Right cardiac atrium (tissue), 5 donors: ENCODE measurements around the gene DNM2. TPM values are rescaled to one million over a fixed set of nuclear protein-coding genes. Genes with fewer than 3 reads are reported as not detected.

ENCODE experiments used
- ATAC-seq, 2 donors: fragments of 200-7000 bp; cut with Tn5 transposase; one replicate each; pipeline versions ENCODE4 v1.8.0 to v1.9.1; 2020; ENCODE audit warnings: moderate library complexity in 2 of 2, mild to moderate bottlenecking in 1 of 2
- DNase-seq, 3 donors: peaks; one replicate each; pipeline ENCODE4 v3.0.0-alpha.2; 2020
- H3K27ac ChIP-seq: one replicate; pipeline ENCODE4 v1.5.1; 2013; ENCODE audit warnings: mild to moderate bottlenecking, low read length, control low read depth, moderate library complexity
- H3K27me3 ChIP-seq: one replicate; pipeline ENCODE4 v1.6.1; 2013; ENCODE audit not compliant: control insufficient read depth, insufficient read depth
- H3K4me1 ChIP-seq: one replicate; pipeline ENCODE4 v1.6.1; 2013; ENCODE audit warnings: low read length; ENCODE audit not compliant: control insufficient read depth, insufficient read depth
- H3K4me3 ChIP-seq: one replicate; pipeline ENCODE4 v1.5.1; 2013; ENCODE audit warnings: low read length, control low read depth
- H3K9me3 ChIP-seq: one replicate; pipeline ENCODE4 v1.6.1; 2013; ENCODE audit warnings: low read length; ENCODE audit not compliant: control insufficient read depth
- WGBS: extraction: QIAGEN DNeasy Blood & Tissue Kit; methylation state at CpG from one replicate; pipeline ENCODE4 v1.1.7; 2013; 5-methylcytosine and 5-hydroxymethylcytosine counted together
- intact Hi-C, 4 donors: fragments of 100-400 bp; cut with DNase I; formaldehyde crosslinking; loops; one replicate each; pipeline versions ENCODE4 v1.11.0 to v1.14.0; 2022 to 2023
- polyA plus RNA-seq: library from polyadenylated mRNA; stranded (reverse); fragments of 200-250 nt; gene quantifications from one replicate; pipeline ENCODE4 v1.2.3, GENCODE V29; 2013
- total RNA-seq, 4 donors: library from RNA; stranded (reverse); fragmentation: NEBNext Ultra II Directional; extraction: Animal tissue kit (Norgen Biotek cat#: 25700); gene quantifications; one replicate each; pipeline ENCODE4 v1.2.1, GENCODE V29; 2021
- donor health status: healthy with polysubstance abuse.
- donor health status: DM: no; HTN: yes; CAD: no.
- donor health status: DM: no; HTN: no; CAD: no.
- donor health status: DM: no; HTN: yes; CAD: no; lungs with severe emphysema.
- donor health status: DM: yes; HTN: yes; CAD: no.

The DNM2 gene
- total and polyA plus RNA-seq, 5 donors, result 129 to 202 (median 180) TPM

- Histone ChIP-seq H3K4me3 (no peak overlapping the region), H3K9me3 (no peaks in the 10 kb centered on the region), H3K27me3 (no peaks in the 10 kb centered on the region), H3K4me1 (no peaks in the 10 kb centered on the region), H3K27ac (no peak overlapping the region)
- intact Hi-C loops, result no loop called here
- 91% methylated on average over 19 of the region's 19 CpGs for WGBS
- ATAC-seq, result no peak
- peak in 2 of 3 donors; percentile 34 to 52 for DNase-seq
Measured at GRCh38 chr19:10818301-10819123, 100.6 kb downstream of the DNM2 start.

GRCh38 chr19:10819124-10820060 is 101.5 kb downstream of the DNM2 start:
- DNase-seq (peak in 2 of 3 donors; percentile 35 to 50), ATAC-seq (no peak)
- Histone ChIP-seq H3K27me3 (no peaks in the 10 kb centered on the region), H3K27ac (no peak overlapping the region), H3K4me3 (no peak overlapping the region), H3K9me3 (no peaks in the 10 kb centered on the region), H3K4me1 (no peaks in the 10 kb centered on the region)
- intact Hi-C loops, result no loop called here
- WGBS, result 96% methylated on average over 27 of the region's 27 CpGs

DNA sequence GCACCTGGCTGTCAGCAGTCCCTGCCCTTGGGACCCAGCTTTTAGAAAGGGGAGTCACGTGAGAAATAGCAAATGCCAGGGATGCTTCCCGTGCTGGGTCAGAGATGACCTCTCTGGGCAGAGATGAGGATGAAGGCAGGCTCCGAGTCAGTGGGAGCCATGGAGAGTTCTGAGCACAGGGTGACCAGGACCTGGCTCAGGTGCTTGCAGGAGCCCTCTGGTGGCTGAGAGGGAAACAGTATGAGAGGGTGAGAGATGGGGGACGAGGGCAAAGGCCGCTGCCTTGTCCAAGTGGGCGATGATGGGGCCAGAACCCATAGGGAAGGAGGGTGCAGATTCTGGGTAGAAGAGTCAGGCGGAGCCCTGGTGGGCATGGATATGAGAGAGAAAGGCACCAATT is 102.3 kb downstream of the DNM2 start:
- no peak overlapping the region for H3K4me3 ChIP-seq
- no peaks in the 10 kb centered on the region for H3K9me3 ChIP-seq
- 89% methylated on average over 7 of the region's 7 CpGs for WGBS
- no peaks in the 10 kb centered on the region for H3K27me3 ChIP-seq
- H3K4me1 ChIP-seq, result no peaks in the 10 kb centered on the region
- ATAC-seq (no peak), DNase-seq (peak in 2 of 3 donors; percentile 34 to 35)
- intact Hi-C loops, result no loop called here
- no peak overlapping the region for H3K27ac ChIP-seq

GRCh38 chr19:10823690-10824089 is 105.8 kb downstream of the DNM2 start:
- ATAC-seq (no peak), DNase-seq (peak in 1 of 3 donors; percentile 38)
- no peak overlapping the region for H3K4me3 ChIP-seq
- no peaks in the 10 kb centered on the region for H3K4me1 ChIP-seq
- WGBS, result 92% methylated on average over 12 of the region's 12 CpGs
- no peaks in the 10 kb centered on the region for H3K27me3 ChIP-seq
- H3K9me3 ChIP-seq, result no peaks in the 10 kb centered on the region
- H3K27ac ChIP-seq, result no peak overlapping the region
- intact Hi-C loops, result no loop called here

- H3K27me3 ChIP-seq, result no peaks in the 10 kb centered on the region
- H3K4me3 ChIP-seq, result no peak overlapping the region
- H3K4me1 ChIP-seq, result no peaks in the 10 kb centered on the region
- no peak overlapping the region for H3K27ac ChIP-seq
- 87% methylated on average over 7 of the region's 7 CpGs for WGBS
- intact Hi-C loops, result no loop called here
- peak in 2 of 3 donors; percentile 5 to 18 for DNase-seq
- no peaks in the 10 kb centered on the region for H3K9me3 ChIP-seq
- no peak for ATAC-seq
Measured at GRCh38 chr19:10826231-10826630, 108.4 kb downstream of the DNM2 start.

DNA sequence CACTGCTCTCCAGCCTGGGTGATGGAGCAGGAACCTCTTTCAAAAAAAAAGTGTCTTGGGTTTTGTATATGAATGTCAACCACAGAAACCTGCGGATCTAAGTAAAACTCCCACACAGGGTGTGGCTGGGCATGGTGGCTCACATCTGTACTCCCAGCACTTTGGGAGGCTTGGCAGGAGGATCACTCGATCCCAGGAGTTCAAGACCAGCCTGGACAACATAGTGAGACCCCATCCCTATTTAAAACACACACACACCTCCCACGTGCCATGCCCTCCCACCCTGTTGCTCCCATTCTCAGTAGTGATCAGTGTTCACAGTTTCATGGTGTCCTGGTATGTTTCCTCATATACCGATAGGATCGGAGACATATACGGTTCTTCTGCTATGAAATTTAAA is 109.0 kb downstream of the DNM2 start:
- intact Hi-C loops, result no loop called here
- ATAC-seq (no peak), DNase-seq (peak in 2 of 3 donors; percentile 1 to 6)
- H3K4me1 ChIP-seq, result no peaks in the 10 kb centered on the region
- H3K27me3 ChIP-seq, result no peaks in the 10 kb centered on the region
- no peaks in the 10 kb centered on the region for H3K9me3 ChIP-seq
- H3K4me3 ChIP-seq, result no peak overlapping the region
- 92% methylated on average over 6 of the region's 6 CpGs for WGBS
- no peak overlapping the region for H3K27ac ChIP-seq

DNA sequence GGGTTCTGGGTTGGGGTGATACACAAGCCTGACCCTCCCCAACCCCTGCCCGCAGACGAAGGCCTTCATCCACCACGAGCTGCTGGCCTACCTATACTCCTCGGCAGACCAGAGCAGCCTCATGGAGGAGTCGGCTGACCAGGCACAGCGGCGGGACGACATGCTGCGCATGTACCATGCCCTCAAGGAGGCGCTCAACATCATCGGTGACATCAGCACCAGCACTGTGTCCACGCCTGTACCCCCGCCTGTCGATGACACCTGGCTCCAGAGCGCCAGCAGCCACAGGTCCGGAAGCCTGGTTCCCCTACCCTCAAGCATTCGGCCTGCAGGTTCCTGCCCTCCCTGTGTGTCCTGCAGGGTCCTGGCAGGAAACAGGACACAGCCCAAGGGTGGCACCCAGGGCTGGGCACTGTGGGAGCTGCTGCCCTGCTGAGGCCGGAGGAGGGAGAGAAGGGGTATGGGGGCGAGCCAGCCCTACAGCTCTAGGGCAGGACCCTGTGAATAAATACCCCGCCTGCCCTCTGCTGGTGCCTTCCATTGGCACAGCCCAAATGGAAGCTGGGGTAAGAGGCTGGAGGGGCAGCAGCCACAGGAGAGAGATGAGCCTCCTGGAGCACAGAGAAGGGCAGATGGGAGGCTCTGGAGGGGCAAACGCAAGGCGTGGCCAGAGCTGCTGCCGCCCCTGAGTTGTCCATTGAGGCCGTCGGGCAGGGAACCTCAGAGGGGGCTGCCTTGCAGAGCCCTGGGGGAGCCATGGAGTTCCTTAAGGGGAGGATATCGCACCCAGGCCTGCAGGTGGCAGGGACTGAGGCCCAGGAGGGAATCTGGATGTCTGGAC is 111.3 kb downstream of the DNM2 start:
- peak in 1 of 3 donors; percentile 12 for DNase-seq
- H3K9me3 ChIP-seq, result no peaks in the 10 kb centered on the region
- no peak overlapping the region for H3K4me3 ChIP-seq
- WGBS, result 89% methylated on average over 26 of the region's 26 CpGs
- H3K27ac ChIP-seq, result no peak overlapping the region
- intact Hi-C loops, result no loop called here
- H3K4me1 ChIP-seq, result no peaks in the 10 kb centered on the region
- no peaks in the 10 kb centered on the region for H3K27me3 ChIP-seq
- ATAC-seq, result no peak

- no peak for ATAC-seq
- no peaks in the 10 kb centered on the region for H3K27me3 ChIP-seq
- no peaks in the 10 kb centered on the region for H3K9me3 ChIP-seq
- no peak overlapping the region for H3K27ac ChIP-seq
- no peaks in the 10 kb centered on the region for H3K4me1 ChIP-seq
- 84% methylated on average over 16 of the region's 16 CpGs for WGBS
- intact Hi-C loops, result no loop called here
- no peak for DNase-seq
- H3K4me3 ChIP-seq, result no peak overlapping the region
Measured at GRCh38 chr19:10829967-10830366, 112.1 kb downstream of the DNM2 start.

DNA sequence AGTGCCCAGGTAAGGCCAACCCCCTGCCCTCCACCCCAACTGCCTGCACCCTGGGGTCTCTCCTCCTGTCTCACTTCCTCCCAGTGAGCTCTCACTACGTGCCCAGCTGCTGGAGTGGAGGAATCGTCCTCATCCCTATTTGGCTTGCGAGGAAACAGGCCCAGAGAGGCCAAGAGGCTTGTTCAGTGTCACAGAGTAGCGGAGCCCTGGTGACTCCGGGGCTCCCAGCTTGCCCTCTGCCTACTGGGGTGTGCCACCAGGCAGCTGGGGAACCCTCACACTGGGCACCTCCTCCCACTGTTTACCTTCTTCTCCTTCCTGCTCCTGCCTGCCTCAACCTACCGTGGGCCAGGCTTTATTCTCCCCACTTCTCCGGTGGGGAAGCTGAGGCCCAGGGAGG is 112.5 kb downstream of the DNM2 start:
- 84% methylated on average over 7 of the region's 7 CpGs for WGBS
- no peaks in the 10 kb centered on the region for H3K4me1 ChIP-seq
- intact Hi-C loops, result no loop called here
- DNase-seq, result no peak
- no peak overlapping the region for H3K27ac ChIP-seq
- no peaks in the 10 kb centered on the region for H3K9me3 ChIP-seq
- no peak overlapping the region for H3K4me3 ChIP-seq
- no peak for ATAC-seq
- no peaks in the 10 kb centered on the region for H3K27me3 ChIP-seq

GRCh38 chr19:10830931-10831779 is 113.3 kb downstream of the DNM2 start:
- no peak overlapping the region for H3K4me3 ChIP-seq
- intact Hi-C loops, result no loop called here
- no peaks in the 10 kb centered on the region for H3K4me1 ChIP-seq
- DNase-seq (no peak), ATAC-seq (no peak)
- no peak overlapping the region for H3K27ac ChIP-seq
- WGBS, result 85% methylated on average over 33 of the region's 33 CpGs
- H3K27me3 ChIP-seq, result no peaks in the 10 kb centered on the region
- H3K9me3 ChIP-seq, result no peaks in the 10 kb centered on the region
